K562 (cell line): Measurements from ENCODE around the gene CAPN10. TPM values are rescaled to one million over a fixed set of nuclear protein-coding genes. Genes with fewer than 3 reads are reported as not detected.

Experiments
- ATF1 ChIP-seq, 2 experiments: fragments of 450-650 bp in 1 of 2; IDR thresholded peaks; 2 replicates each; pipeline ENCODE4 v1.6.1; 2016; ENCODE audit warnings: missing compliant biosample characterization in 1 of 2, missing genetic modification characterization in 1 of 2
- ATF7 ChIP-seq: fragments of 450-650 bp; IDR thresholded peaks from 2 replicates; pipeline ENCODE4 v1.7.1; 2014; ENCODE audit warnings: mild to moderate bottlenecking, moderate library complexity
- C11orf30 ChIP-seq: fragments of 450-650 bp; IDR thresholded peaks from 2 replicates; pipeline ENCODE4 v1.6.1; 2016; ENCODE audit warnings: low read depth, mild to moderate bottlenecking
- CBFA2T3 ChIP-seq: fragments of 450-650 bp; IDR thresholded peaks from 2 replicates; pipeline ENCODE4 v1.6.1; 2017
- CREB1 ChIP-seq, 2 experiments: sonication (generic) in 1 of 2; formaldehyde crosslinking in 1 of 2; IDR thresholded peaks; 2 replicates each; pipeline versions ENCODE4 v1.6.1 to v1.8.0; 2012 to 2022; ENCODE audit warnings: inconsistent platforms in 1 of 2, mild to moderate bottlenecking in 1 of 2, missing genetic modification reagents in 1 of 2, moderate library complexity in 1 of 2
- EP400 ChIP-seq: fragments of 450-650 bp; IDR thresholded peaks from 2 replicates; pipeline ENCODE4 v1.6.1; 2017; ENCODE audit warnings: antibody characterized with exemption, mild to moderate bottlenecking, moderate library complexity
- L3MBTL2 ChIP-seq: fragments of 450-650 bp; IDR thresholded peaks from 2 replicates; pipeline ENCODE4 v1.6.1; 2016; ENCODE audit warnings: mild to moderate bottlenecking, moderate library complexity
- NRF1 ChIP-seq, 2 experiments: fragments of 450-650 bp; IDR thresholded peaks in 1 of 2; conservative IDR thresholded peaks in 1 of 2; 2 replicates each; pipeline ENCODE4 v1.6.1; 2014; ENCODE audit warnings: mild to moderate bottlenecking in 2 of 2
- PTBP1 ChIP-seq: fragments of 200-400 bp; formaldehyde crosslinking; IDR thresholded peaks from 2 replicates; pipeline ENCODE4 v1.6.1; 2017; ENCODE audit warnings: low read depth, low read length
- SMC3 ChIP-seq: conservative IDR thresholded peaks from 2 replicates; pipeline ENCODE4 v1.6.1; 2011; ENCODE audit warnings: low read depth, low read length, improper control_type of control experiment; ENCODE audit not compliant: insufficient read depth
- THRAP3 ChIP-seq: fragments of 450-650 bp; IDR thresholded peaks from 2 replicates; pipeline ENCODE4 v1.6.1; 2016; ENCODE audit warnings: mild to moderate bottlenecking, inconsistent platforms, borderline replicate concordance
- ZEB2 ChIP-seq: fragments of 450-650 bp; IDR thresholded peaks from 2 replicates; pipeline ENCODE4 v1.6.1; 2016
- ZNF140 ChIP-seq: fragments of 250-450 bp; sonication (Bioruptor Pico); IDR thresholded peaks from 2 replicates; pipeline ENCODE4 v1.8.0; 2021; ENCODE audit warnings: moderate library complexity, mild to moderate bottlenecking, inconsistent platforms
- ZNF668 ChIP-seq: fragments of 250-450 bp; sonication (Bioruptor Pico); IDR thresholded peaks from 2 replicates; pipeline ENCODE4 v1.8.0; 2022; ENCODE audit warnings: mild to moderate bottlenecking, inconsistent platforms
- polyA plus RNA-seq, 8 experiments: library from polyadenylated mRNA; depleted of rRNA in 4 of 8; stranded (reverse) in 5 of 8; unstranded in 3 of 8; fragments of >200 nt; fragmentation: Nextera tagmentation in 2 of 8; fragmentation: Illumina TruSeq in 1 of 8; extraction: Ambion mirVana in 2 of 8; extraction: Trizol in 1 of 8; gene quantifications; 2 replicates each; pipeline versions ENCODE4 v1.2.1 to v1.2.3, GENCODE V29; 2011 to 2014; ENCODE audit warnings: inconsistent platforms in 1 of 8, missing spikeins in 1 of 8
- total RNA-seq, 7 experiments: library from RNA; depleted of rRNA in 6 of 7; stranded (reverse); fragments of >200 nt in 6 of 7; fragmentation: Illumina TruSeq in 2 of 7; extraction: Trizol in 2 of 7; gene quantifications; 2 replicates each; pipeline versions ENCODE4 v1.2.1 to v1.2.3, GENCODE V29; 2011 to 2021; ENCODE audit warnings: low replicate concordance in 1 of 7

CAPN10 gene
- total and polyA plus RNA-seq, 9 of the 15 experiments (the other 6 are each of a cell fraction or from before 2014, with no cell fraction given): 0.08 to 26.1 (median 8.4) TPM

DNA sequence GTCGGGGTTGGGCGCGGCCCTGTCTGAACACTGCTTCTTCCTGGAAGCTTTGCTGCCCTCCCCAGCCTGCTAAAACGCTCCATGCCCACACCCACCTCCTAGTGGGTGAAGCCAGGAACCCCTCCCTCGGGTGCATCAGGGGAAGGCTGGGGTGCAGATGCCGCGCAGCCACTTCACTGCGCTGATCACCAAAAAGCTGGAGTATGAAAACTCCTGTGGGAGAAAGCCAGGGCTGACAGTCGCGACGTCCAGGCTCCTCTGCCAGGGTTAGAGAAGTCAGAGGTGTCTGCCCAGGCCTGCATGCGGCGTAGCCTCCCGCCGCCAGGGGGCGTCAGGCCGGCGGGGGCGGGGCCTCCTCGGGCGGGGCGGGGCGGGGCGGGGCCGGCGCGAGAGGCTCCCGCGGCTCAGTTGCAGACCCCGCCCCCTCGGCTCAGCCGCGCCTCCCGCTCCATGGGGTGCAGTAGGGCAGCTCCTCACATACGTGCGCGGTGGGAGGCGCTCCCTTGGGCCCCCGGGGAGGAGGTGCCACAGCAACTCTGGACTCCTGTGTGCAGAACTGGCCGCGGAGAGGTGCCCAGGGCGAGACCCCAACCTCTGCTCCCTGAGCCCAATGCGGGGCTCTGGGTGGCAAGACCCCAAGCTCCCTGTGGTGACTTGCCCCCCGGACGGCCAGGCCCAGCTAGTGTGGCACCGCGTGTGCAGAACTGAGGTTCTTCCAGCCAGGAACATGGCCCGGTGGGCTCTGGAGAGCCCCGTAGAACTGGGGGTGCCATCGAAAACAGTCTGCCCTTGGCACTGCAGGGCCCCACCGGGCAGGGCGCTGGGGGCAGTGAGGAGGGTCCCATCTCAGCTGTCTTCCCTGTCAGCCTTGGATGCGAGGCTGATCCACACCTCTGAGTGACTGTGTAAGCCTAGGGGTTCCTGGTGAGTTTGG, 20.1 kb upstream of the CAPN10 start (continued):
- TF ChIP-seq ZNF668 (CRISPR knock-in tag) (no peak), PTBP1 (no peak), ATF7 (no peak), NRF1 (conservative IDR thresholded peaks at IDR 0.05 in 1 of 2, IDR thresholded peaks at IDR 0.05 in 1 of 2) (peak; percentile 47 to 58; a peak in 3 of 4 replicates), SMC3 (no peak), EP400 (no peak; the same call in 1 of the 2 replicates), ZEB2 (no peak), ZNF140 (CRISPR knock-in tag) (no peak), ATF1 (CRISPR knock-in tag; IDR thresholded peaks at IDR 0.05) (no peak), ATF1 (tag; IDR thresholded peaks at IDR 0.05) (no peak), CBFA2T3 (no peak), C11orf30 (no peak), L3MBTL2 (no peak), THRAP3 (no peak), CREB1 (IDR thresholded peaks at IDR 0.05) (0 out of 2 replicates have a peak, but pooled peaks have one; percentile 27), CREB1 (CRISPR knock-in tag; IDR thresholded peaks at IDR 0.05) (peak; percentile 20; the same call in 1 of the 2 replicates)
- TF ChIP-seq, all 486 proteins: peak for 38
